ENCODE results near the gene SAAL1. TPM values are rescaled to one million over a fixed set of nuclear protein-coding genes. Genes with fewer than 3 reads are reported as not detected.

The SAAL1 gene
- polyA plus RNA-seq, 1 donor (not counting 4 experiments of a cell fraction or from before 2014, with no cell fraction given): 28.3 TPM

DNA sequence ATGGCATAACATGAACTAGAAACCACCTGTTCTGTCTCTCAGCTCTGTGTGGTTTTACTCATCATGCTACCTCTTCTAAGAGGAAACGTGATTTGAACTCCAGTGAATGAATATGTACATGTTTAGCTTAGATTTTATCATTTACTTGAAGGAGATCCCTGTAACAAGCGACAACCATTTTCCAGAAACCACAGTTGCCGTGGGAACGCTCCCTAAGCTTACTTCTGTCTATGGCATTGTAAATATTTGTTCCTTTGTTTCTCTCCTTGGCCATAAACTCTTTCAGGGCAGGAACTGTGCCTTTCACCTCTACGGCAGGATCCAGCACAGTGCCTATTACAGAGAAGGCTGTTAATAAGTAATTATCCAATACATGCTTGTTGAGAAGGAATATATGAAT, 42.8 kb downstream of the SAAL1 start:
- Histone ChIP-seq H3K9me1 (ENCODE audit: control insufficient read depth, extremely low read depth, insufficient read depth, low read length) (no peaks in the 10 kb centered on the region), H3K27ac (ENCODE audit: control insufficient read depth, insufficient read depth, low read length) (no peak overlapping the region), H4K20me1 (ENCODE audit: control insufficient read depth, extremely low read depth, insufficient read depth, low read length) (no peaks in the 10 kb centered on the region), H3K36me3 (ENCODE audit: control insufficient read depth in 2 of 2, extremely low read depth in 1 of 2, insufficient read depth in 2 of 2, low read length in 2 of 2) (no peaks in the 10 kb centered on the region), H3K9me3 (ENCODE audit: control insufficient read depth, low read depth, low read length) (no peaks in the 10 kb centered on the region), H3K9ac (ENCODE audit: control insufficient read depth, extremely low read depth, insufficient read depth, low read length) (no peak overlapping the region), H3K4me2 (ENCODE audit: control insufficient read depth, extremely low read depth, insufficient read depth, low read depth, low read length) (no peak overlapping the region), H3K79me2 (ENCODE audit: control insufficient read depth, insufficient read depth, low read length) (no peaks in the 10 kb centered on the region), H2AFZ (ENCODE audit: control insufficient read depth, low read length) (no peak overlapping the region), H3K4me3 (ENCODE audit: control insufficient read depth in 2 of 3, extremely low read depth in 1 of 3, insufficient read depth in 2 of 3, low read depth in 1 of 3, low read length in 3 of 3) (no peak overlapping the region), H3K4me1 (ENCODE audit: control insufficient read depth, extremely low read depth, insufficient read depth, low read length) (no peaks in the 10 kb centered on the region), H3K27me3 (ENCODE audit: control insufficient read depth, extremely low read depth, insufficient read depth, low read length) (no peaks in the 10 kb centered on the region)
- FAIRE-seq (no peak), DNase-seq (ENCODE audit: low read depth, low spot score) (no peak)
- TF ChIP-seq, protein P1, sequence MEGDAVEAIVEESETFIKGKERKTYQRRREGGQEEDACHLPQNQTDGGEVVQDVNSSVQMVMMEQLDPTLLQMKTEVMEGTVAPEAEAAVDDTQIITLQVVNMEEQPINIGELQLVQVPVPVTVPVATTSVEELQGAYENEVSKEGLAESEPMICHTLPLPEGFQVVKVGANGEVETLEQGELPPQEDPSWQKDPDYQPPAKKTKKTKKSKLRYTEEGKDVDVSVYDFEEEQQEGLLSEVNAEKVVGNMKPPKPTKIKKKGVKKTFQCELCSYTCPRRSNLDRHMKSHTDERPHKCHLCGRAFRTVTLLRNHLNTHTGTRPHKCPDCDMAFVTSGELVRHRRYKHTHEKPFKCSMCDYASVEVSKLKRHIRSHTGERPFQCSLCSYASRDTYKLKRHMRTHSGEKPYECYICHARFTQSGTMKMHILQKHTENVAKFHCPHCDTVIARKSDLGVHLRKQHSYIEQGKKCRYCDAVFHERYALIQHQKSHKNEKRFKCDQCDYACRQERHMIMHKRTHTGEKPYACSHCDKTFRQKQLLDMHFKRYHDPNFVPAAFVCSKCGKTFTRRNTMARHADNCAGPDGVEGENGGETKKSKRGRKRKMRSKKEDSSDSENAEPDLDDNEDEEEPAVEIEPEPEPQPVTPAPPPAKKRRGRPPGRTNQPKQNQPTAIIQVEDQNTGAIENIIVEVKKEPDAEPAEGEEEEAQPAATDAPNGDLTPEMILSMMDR (optimal IDR thresholded peaks at IDR 0.05 in 1 of 3, IDR thresholded peaks at IDR 0.05 in 1 of 3, conservative IDR thresholded peaks at IDR 0.05 in 1 of 3; ENCODE audit: extremely low read depth in 1 of 3, insufficient read depth in 2 of 3, low read length in 3 of 3): no peak
- no peak for TF ChIP-seq EZH2 (IDR thresholded peaks at IDR 0.05; ENCODE audit: low read length)
- dilution Hi-C loops (cut with MboI; ENCODE audit: extremely low pct_ligation_motif_present, low sequenced_read_pairs): no loop called here

- no peaks in the 10 kb centered on the region for H3K79me2 ChIP-seq (ENCODE audit: control insufficient read depth, insufficient read depth, low read length)
- H3K4me1 ChIP-seq (ENCODE audit: control insufficient read depth, extremely low read depth, insufficient read depth, low read length): no peaks in the 10 kb centered on the region
- no peaks in the 10 kb centered on the region for H3K9me1 ChIP-seq (ENCODE audit: control insufficient read depth, extremely low read depth, insufficient read depth, low read length)
- no peaks in the 10 kb centered on the region for H4K20me1 ChIP-seq (ENCODE audit: control insufficient read depth, extremely low read depth, insufficient read depth, low read length)
- TF ChIP-seq EZH2 (IDR thresholded peaks at IDR 0.05; ENCODE audit: low read length): no peak
- TF ChIP-seq, protein P1 (optimal IDR thresholded peaks at IDR 0.05 in 1 of 3, IDR thresholded peaks at IDR 0.05 in 1 of 3, conservative IDR thresholded peaks at IDR 0.05 in 1 of 3; ENCODE audit: extremely low read depth in 1 of 3, insufficient read depth in 2 of 3, low read length in 3 of 3): no peak
- DNase-seq (ENCODE audit: low read depth, low spot score) (no peak), FAIRE-seq (no peak)
- H3K4me2 ChIP-seq (ENCODE audit: control insufficient read depth, extremely low read depth, insufficient read depth, low read depth, low read length): no peak overlapping the region
- no peak overlapping the region for H3K9ac ChIP-seq (ENCODE audit: control insufficient read depth, extremely low read depth, insufficient read depth, low read length)
- H3K36me3 ChIP-seq (ENCODE audit: control insufficient read depth in 2 of 2, extremely low read depth in 1 of 2, insufficient read depth in 2 of 2, low read length in 2 of 2): no peaks in the 10 kb centered on the region
- dilution Hi-C loops (cut with MboI; ENCODE audit: extremely low pct_ligation_motif_present, low sequenced_read_pairs): no loop called here
- no peak overlapping the region for H3K27ac ChIP-seq (ENCODE audit: control insufficient read depth, insufficient read depth, low read length)
- H2AFZ ChIP-seq (ENCODE audit: control insufficient read depth, low read length): no peak overlapping the region
- no peaks in the 10 kb centered on the region for H3K27me3 ChIP-seq (ENCODE audit: control insufficient read depth, extremely low read depth, insufficient read depth, low read length)
- no peak overlapping the region for H3K4me3 ChIP-seq (ENCODE audit: control insufficient read depth in 2 of 3, extremely low read depth in 1 of 3, insufficient read depth in 2 of 3, low read depth in 1 of 3, low read length in 3 of 3)
- no peaks in the 10 kb centered on the region for H3K9me3 ChIP-seq (ENCODE audit: control insufficient read depth, low read depth, low read length)
Measured at GRCh38 chr11:18061351-18061750, 44.5 kb downstream of the SAAL1 start.

Data from keratinocyte (primary cell).